ENCODE measurements around the gene DPP4.

Gene DPP4

DNA sequence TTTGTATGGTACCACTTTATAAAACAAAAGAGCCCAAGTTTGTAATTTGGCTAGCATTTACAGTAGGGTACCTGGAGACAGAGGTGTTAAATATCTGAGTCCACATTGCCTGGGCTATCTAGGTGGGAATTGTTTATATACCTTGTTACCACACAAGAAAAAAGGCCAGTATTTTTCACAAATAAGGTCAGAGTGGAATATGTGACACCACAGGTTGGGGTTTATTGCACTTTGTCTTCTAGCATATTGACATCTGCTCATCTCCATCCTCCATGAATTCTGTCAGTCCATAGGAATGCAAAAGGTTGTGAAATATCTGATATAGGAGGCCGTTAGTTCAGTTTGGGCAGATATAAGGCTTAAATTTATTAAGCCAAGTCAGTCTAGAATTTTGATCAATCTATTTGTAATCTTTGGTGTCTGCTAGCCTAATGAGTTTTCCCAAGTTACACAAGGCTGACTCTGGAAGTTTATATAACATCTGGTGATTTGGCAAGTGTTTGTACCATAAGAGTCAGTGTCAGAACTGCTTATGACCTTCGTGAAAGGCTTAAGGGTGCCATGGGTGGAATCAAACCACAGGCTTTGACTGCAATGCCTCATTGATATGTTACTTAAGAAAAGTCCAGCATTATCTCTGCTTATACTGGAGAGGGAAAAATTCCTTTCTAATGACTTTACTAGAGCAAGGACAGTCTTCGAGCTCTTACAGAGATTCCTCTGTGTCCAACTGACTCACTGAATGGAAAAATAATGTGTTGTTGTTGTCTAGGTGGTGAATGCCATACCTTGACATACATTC is 11.3 kb upstream of the DPP4 start:
- no peak for DNase-seq

- no peak for DNase-seq
Measured at GRCh38 chr2:162084536-162084935, 10.5 kb upstream of the DPP4 start.

GRCh38 chr2:162082681-162083080 is 8.7 kb upstream of the DPP4 start:
- DNase-seq, result no peak

DNA sequence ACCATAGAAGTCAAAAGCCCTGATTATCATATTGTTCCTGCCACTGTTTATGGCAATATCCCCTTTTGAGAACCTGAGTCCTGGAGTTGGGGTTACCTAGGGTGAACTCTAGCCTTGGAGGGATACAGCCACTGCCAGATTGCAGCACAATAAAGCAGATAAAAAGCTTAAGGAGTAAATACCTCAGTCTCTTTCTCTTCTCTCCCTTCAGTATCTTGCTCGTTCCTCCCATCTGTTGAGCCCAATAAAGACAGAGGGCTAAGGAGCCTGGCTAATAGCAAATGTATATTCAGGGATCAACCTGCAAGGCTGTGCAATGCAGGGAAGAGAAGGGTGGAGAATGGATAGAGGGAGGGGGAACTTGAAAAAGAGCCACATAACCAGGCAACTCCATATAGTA is 8.0 kb upstream of the DPP4 start:
- no peak for DNase-seq

- DNase-seq, result no peak
Measured at GRCh38 chr2:162079514-162079913, 5.5 kb upstream of the DPP4 start.

DNA sequence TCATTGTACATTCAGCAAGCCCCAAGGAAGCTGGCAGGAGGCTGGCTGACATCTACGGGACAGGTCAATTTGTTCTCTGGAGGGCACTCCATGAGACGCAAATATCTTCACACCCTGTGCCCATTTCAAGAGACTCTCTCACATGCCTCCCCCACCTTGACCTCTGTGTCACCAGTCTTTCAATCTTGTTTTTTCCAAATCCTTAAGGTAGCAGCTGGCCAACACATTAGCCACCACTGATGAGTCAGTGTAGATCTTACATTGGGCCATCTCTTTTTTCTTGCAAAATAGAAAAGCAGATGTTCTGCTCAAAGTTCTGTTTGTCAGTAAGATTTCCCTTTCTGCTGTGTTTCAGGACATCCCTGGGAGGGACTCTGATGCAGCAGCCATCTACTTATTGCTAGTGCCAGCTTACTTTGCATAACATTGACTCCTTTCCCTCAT is 1.7 kb upstream of the DPP4 start:
- DNase-seq, result no peak

- no peak for DNase-seq
Measured at GRCh38 chr2:162074928-162075688, 1.1 kb upstream of the DPP4 start.

DNA sequence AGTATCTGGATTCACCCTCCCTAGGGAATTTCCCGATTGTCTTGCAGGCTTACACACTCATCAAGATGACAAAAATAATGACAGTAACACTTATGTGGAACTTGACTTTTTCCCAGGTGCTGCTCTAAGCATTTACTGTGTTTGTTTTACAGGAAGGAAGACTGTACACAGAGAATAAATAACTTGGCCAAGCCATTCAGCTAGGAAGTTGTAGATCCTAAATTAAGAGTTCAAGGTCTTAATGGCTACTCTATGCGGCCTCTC is 549 bp upstream of the DPP4 start:
- DNase-seq, result no peak

GRCh38 chr2:162072976-162073887 is 783 bp downstream of the DPP4 start:
- DNase-seq, result peak; percentile 65

- no peak for DNase-seq
Measured at GRCh38 chr2:162072181-162072702, 1.8 kb downstream of the DPP4 start.

DNA sequence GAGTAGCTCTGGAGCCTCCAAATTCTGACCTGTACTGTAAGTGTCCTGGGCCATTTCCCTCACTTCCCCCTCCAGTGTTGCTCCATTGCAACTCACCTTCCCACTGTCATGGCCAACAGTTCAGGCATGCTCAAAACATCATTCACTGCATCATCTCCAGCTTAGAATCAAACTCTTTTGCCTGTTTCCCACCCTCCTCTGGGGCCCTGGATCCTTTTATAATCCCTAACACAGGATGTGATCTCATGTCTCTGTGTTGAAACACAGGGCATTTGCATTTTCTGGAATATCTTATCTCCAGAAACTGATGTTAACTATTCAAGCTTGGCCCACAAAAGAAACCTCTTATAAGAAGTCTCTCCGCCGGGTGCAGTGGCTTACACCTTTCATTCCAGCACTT is 3.0 kb downstream of the DPP4 start:
- DNase-seq, result no peak

DNA sequence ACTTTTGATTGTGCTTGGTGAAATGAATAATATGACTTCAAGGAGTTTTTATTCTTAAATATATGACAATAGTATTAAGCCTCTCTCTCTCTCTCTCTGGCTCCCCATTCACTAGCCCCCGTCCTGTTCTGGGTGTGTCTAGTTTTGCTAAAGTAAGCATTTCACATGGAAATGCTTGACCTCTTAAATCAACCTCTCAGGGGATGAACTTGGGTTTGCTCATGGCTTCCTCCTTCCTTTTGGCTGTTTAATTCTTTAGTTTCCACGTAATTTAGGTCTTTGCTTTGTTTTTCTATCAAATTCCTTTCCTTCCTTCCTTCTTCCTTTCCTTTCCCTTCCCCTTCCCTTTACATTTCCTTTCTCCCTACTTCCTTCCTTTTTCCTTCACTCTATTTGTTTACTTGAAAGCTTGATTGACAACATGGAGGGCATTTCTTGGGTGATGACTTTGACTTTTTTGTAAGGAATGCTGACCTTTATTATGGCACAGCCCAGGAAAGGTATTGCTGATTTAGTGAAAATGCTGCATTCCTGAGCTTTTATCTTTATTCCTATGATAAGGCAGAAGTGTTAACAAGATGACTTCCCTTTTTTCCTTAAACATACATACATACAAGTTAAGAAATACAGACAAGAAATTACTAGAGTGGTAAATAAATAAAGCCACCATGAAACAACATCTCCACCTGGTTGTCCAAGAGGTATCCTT is 3.6 kb downstream of the DPP4 start:
- no peak for DNase-seq

DNA sequence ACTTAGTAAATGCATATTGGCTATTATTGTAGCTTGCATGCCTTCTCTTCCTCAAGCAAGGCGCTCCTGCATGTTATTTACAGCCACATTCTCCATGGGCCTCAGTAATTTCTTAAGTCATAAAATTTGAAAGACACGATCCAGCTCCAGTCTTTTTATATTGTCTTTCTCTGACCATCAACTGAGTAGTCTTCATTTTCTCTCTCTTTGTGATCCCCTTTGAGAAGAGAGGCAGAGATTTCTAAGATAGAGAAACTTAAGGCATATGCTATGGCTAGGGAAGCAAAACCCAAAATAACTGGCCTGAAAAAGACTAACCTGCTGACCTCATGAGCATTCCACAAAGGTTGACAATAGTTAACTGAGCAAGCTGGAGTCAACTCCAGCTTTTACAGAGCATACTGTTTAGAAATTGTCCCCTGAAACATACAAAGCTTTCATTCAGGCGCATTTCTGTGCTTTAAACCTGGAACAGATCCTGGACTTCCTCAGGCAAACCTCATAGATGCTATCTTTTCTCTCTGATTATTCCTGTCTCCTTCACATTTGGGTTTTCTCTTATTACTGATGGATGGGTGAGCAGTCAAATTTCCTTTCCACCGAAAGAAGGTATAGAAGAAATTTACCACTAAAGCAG is 4.6 kb downstream of the DPP4 start:
- DNase-seq, result no peak

GRCh38 chr2:162067596-162067995 is 6.4 kb downstream of the DPP4 start:
- DNase-seq, result no peak

GRCh38 chr2:162065767-162066166 is 8.2 kb downstream of the DPP4 start:
- DNase-seq, result no peak

- no peak for DNase-seq
Measured at GRCh38 chr2:162063899-162064298, 10.1 kb downstream of the DPP4 start.

DNA sequence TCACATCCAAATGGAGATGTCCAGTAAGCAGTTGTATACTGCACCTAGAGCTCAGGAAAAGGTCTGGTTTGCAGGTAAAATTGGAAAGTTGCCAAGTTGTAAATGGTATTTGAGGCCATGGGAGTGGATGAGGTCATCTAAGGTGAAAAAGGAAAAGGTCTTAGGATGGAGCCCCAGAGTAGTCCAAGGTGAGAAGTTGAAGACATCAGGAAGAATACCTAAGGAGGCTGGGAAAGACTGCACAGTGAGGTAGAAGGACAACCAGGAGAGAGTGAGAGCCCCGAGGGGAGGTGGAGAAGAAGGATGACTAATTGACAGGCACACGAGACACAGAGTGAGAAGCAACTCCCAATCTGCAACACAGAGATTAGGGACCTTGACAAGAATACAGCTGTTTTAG is 10.7 kb downstream of the DPP4 start:
- no peak for DNase-seq

- no peak for DNase-seq
Measured at GRCh38 chr2:162062559-162062958, 11.5 kb downstream of the DPP4 start.

- no peak for DNase-seq
Measured at GRCh38 chr2:162061021-162061420, 13.0 kb downstream of the DPP4 start.

DNA sequence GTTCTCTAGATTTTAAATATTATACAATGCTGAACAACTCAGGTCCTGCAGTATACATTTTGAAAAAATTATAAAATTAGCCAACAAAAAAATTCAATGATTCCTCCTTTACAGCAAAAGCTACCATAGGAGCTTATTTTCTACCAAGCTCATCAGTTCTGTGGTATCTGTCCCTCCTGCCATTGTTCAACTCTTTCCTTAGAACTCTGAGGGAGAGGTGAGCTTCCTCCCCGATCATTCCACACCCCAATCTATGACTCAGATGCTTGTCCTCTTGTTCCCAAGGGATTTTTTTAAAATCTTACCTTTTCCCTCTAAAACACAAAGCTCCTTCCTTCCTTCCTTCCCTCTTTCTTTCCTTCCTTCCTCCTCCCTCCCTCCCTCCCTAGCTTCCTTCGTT is 13.5 kb downstream of the DPP4 start:
- no peak for DNase-seq

DNA sequence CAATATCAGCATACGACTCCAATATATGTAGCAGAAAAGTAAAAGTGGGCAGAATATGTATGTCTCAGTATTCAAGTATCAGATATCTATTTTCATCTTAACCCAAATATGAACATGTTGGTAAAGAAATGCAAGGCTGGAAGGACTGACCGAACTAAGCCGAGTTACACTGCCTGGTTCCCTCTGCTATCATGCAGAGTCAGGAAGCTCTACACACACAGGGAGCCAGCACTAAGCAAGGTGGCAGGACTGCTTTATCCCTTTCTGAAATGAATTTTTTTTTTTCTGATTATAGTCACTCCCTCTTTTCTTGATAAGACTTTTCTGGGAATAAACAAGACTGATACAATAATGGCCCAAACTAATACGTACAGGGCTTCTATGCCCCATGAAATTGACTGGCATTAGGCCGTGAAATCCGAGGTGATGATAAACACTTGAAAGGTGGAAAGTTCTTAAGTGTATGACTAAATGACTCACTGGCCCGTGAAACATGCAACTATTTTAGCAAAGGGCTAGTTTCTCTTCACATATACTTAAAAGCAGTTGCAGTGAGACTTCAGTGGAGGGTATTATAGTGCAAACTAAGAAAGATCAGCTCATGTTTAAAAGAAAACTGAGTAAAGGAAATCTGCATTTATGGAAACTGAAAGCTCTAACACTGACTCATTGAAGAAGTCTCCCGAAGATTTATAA is 14.9 kb downstream of the DPP4 start:
- DNase-seq, result no peak

DNA sequence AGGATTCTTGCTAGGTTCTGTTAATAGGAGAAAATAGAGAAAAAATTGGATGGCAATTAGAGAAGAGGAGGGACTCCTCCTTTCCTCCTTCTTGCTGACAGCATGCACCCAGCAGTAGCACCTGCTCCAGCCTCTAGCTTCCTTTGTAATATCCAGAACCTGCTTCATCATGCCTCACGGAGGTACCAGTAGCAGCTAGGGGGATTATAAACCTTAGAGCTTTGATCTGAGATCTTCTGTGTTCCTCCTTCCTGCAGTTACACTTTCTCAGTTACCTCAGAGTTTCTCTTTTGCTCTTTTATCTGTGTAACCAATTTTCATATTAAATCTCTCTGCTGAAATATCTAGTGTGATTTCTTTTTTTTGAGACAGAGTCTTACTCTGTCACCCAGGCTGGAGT is 16.6 kb downstream of the DPP4 start:
- no peak for DNase-seq
